A673 (cell line): ENCODE data around the gene ORC1. TPM values are rescaled to one million over a fixed set of nuclear protein-coding genes. Genes with fewer than 3 reads are reported as not detected.
A peak's percentile ranks its signal among the peaks of the same experiment; 100 is the strongest.

Source experiments
- BruUV-seq: library from RNA; stranded (reverse); fragments of 400-500 nt; replicated peaks from 2 replicates; lab custom pipeline; 2021; lab: Mats Ljungman, UMichigan
- CTCF ChIA-PET: fragments of 300-600 bp; sonication (Branson Sonifier 250); formaldehyde crosslinking; loops from one replicate; lab custom pipeline; 2022; ENCODE audit warnings: antibody characterized with exemption; lab: Charles Lee
- POLR2A ChIA-PET: fragments of 300-600 bp; sonication (Branson Sonifier 250); formaldehyde crosslinking; loops from one replicate; lab custom pipeline; 2022; ENCODE audit warnings: antibody characterized with exemption; ENCODE audit not compliant: low non-redundant PET; lab: Charles Lee
- DNase-seq: peaks from one replicate; pipeline ENCODE4 v3.0.0-alpha.2; 2015; ENCODE audit warnings: low spot score
- H3K27ac ChIP-seq: fragments of 200-600 bp; sonication (generic); 2 replicates; pipeline ENCODE4 v1.5.1; 2016; ENCODE audit warnings: mixed run types, low read depth, mild to moderate bottlenecking, mixed read lengths, antibody characterized with exemption, low read length; ENCODE audit not compliant: poor library complexity, severe bottlenecking
- H3K27me3 ChIP-seq: fragments of 200-600 bp; sonication (generic); replicated peaks from 2 replicates; pipeline ENCODE4 v1.6.1; 2017; ENCODE audit warnings: mixed run types, low read depth, mild to moderate bottlenecking, mixed read lengths, antibody characterized with exemption, low read length; ENCODE audit not compliant: insufficient read depth, poor library complexity
- H3K36me3 ChIP-seq: fragments of 200-600 bp; sonication (generic); 2 replicates; pipeline ENCODE4 v1.6.1; 2016; ENCODE audit warnings: mixed run types, mild to moderate bottlenecking, mixed read lengths, antibody characterized with exemption, low read length; ENCODE audit not compliant: insufficient read depth, poor library complexity, severe bottlenecking
- H3K4me1 ChIP-seq: fragments of 200-600 bp; sonication (generic); 2 replicates; pipeline ENCODE4 v1.6.1; 2017; ENCODE audit warnings: mixed run types, mild to moderate bottlenecking, mixed read lengths, antibody characterized with exemption, low read length; ENCODE audit not compliant: insufficient read depth, poor library complexity, severe bottlenecking
- H3K4me3 ChIP-seq: fragments of 200-600 bp; sonication (generic); 2 replicates; pipeline ENCODE4 v1.5.1; 2016; ENCODE audit warnings: low read depth, mixed run types, mild to moderate bottlenecking, mixed read lengths, low read length; ENCODE audit not compliant: poor library complexity, severe bottlenecking
- H3K9me3 ChIP-seq: fragments of 200-600 bp; sonication (generic); 2 replicates; pipeline ENCODE4 v1.6.1; 2016; ENCODE audit warnings: mixed run types, low read depth, mild to moderate bottlenecking, mixed read lengths, antibody characterized with exemption, low read length; ENCODE audit not compliant: poor library complexity, severe bottlenecking
- CTCF ChIP-seq: fragments of 300-800, 200-600 bp; sonication (generic); conservative IDR thresholded peaks from 2 replicates; pipeline ENCODE4 v1.5.1; 2017; ENCODE audit warnings: low read depth, mild to moderate bottlenecking, antibody characterized with exemption, low read length, moderate library complexity, mixed read lengths
- EZH2 ChIP-seq: fragments of 200-600 bp; sonication (generic); IDR thresholded peaks from 2 replicates; pipeline ENCODE4 v1.6.1; 2017; ENCODE audit warnings: borderline replicate concordance, low read depth, mild to moderate bottlenecking, mixed read lengths, antibody characterized with exemption, low read length; ENCODE audit not compliant: poor library complexity, severe bottlenecking
- intact Hi-C: fragments of 100-400 bp; cut with micrococcal nuclease; formaldehyde crosslinking; loops from one replicate; pipeline ENCODE4 v1.10.0; 2022; ENCODE audit not compliant: unreplicated experiment
- total RNA-seq: library from RNA; stranded (reverse); gene quantifications from 2 replicates; pipeline ENCODE4 v1.2.3, GENCODE V29; 2021

ORC1 gene
- total RNA-seq, 1 experiment from 2014 or later, result 54.0 TPM

- Histone ChIP-seq H3K27ac (peak within 1 kb of the TSS; percentile 91), H3K27me3 (no peaks in the 10 kb centered on the region), H3K36me3 (peaks cover 20% of the 10 kb centered on the region), H3K4me3 (peak within 1 kb of the TSS; percentile 92), H3K9me3 (no peaks in the 10 kb centered on the region), H3K4me1 (peaks cover 12% of the 10 kb centered on the region)
- intact Hi-C loops, result loop anchor here (5.0 to 10.0 kb wide), 2 partner anchors 224 to 319 kb away; partner anchors contain the start of gene ZFYVE9
- ChIA-PET CTCF (no interaction called here), POLR2A (interaction anchor here (0.5 to 0.6 kb wide), 2 partner anchors 277 to 412 kb away, joined by 3 read pairs; no protein-coding TSS in a partner anchor)
- BruUV-seq, result no TSS peak
- TF ChIP-seq EZH2, result no peak
- no peak; the same call in 1 of the 2 replicates for TF ChIP-seq CTCF
- DNase-seq, result peak; percentile 99
These were observed 38.3 kb downstream of the ORC1 start, which contains the start of gene CC2D1B for GRCh38 chr1:52365746-52366516. Gene CC2D1B, minus strand, starts transcription at chr1:52366205. Its CDS starts 1,585 bp downstream, at chr1:52364620.

GRCh38 chr1:52365071-52365745 is 39.0 kb downstream of the ORC1 start:
- CTCF ChIA-PET, result no interaction called here
- Histone ChIP-seq H3K9me3 (no peaks in the 10 kb centered on the region), H3K4me3 (peak overlapping the region; percentile 92), H3K4me1 (peaks cover 12% of the 10 kb centered on the region), H3K36me3 (peaks cover 25% of the 10 kb centered on the region), H3K27ac (peak overlapping the region; percentile 91), H3K27me3 (no peaks in the 10 kb centered on the region)
- no TSS peak for BruUV-seq
- TF ChIP-seq CTCF (no peak), EZH2 (no peak)
- POLR2A ChIA-PET, result interaction anchor here (0.6 kb wide), 1 partner anchor 276 kb away, joined by 3 read pairs; no protein-coding TSS in a partner anchor
- intact Hi-C loops, result loop anchor here (5.0 to 10.0 kb wide), 2 partner anchors 223 to 320 kb away; partner anchors contain the start of gene ZFYVE9
- DNase-seq, result peak; percentile 45

GRCh38 chr1:52364235-52364839 is 39.9 kb downstream of the ORC1 start:
- TF ChIP-seq CTCF (peak; percentile 35), EZH2 (no peak)
- H3K27me3 ChIP-seq, result no peaks in the 10 kb centered on the region
- intact Hi-C loops, result loop anchor here (10.0 kb wide), 1 partner anchor 320 kb away; no protein-coding TSS in a partner anchor
- H3K4me3 ChIP-seq, result peak overlapping the region; percentile 92
- peaks cover 12% of the 10 kb centered on the region for H3K4me1 ChIP-seq
- H3K36me3 ChIP-seq, result peaks cover 33% of the 10 kb centered on the region
- BruUV-seq, result no TSS peak
- H3K27ac ChIP-seq, result peak overlapping the region; percentile 91
- ChIA-PET POLR2A (no interaction called here), CTCF (no interaction called here)
- H3K9me3 ChIP-seq, result no peaks in the 10 kb centered on the region
- DNase-seq, result peak; percentile 14
